Ovary (tissue), 3 donors: ENCODE measurements around the gene DISP2.

ENCODE experiments used
- POLR2A ChIP-seq: fragments of 450-650 bp; IDR thresholded peaks from one replicate; pipeline ENCODE4 v1.6.1; 2017; ENCODE audit warnings: antibody characterized with exemption, mild to moderate bottlenecking, moderate library complexity
- TF ChIP-seq, protein P1 (sequence below), 3 donors: fragments of 450-650 bp in 2 of 3; fragments of 200-600 bp in 1 of 3; IDR thresholded peaks; one replicate each; pipeline versions ENCODE4 v1.5.1 to v1.8.0; 2016 to 2022; ENCODE audit warnings: antibody characterized with exemption in 3 of 3, mild to moderate bottlenecking in 1 of 3
- donor health status: DM: no; HTN: no; CAD: no.

DNA sequence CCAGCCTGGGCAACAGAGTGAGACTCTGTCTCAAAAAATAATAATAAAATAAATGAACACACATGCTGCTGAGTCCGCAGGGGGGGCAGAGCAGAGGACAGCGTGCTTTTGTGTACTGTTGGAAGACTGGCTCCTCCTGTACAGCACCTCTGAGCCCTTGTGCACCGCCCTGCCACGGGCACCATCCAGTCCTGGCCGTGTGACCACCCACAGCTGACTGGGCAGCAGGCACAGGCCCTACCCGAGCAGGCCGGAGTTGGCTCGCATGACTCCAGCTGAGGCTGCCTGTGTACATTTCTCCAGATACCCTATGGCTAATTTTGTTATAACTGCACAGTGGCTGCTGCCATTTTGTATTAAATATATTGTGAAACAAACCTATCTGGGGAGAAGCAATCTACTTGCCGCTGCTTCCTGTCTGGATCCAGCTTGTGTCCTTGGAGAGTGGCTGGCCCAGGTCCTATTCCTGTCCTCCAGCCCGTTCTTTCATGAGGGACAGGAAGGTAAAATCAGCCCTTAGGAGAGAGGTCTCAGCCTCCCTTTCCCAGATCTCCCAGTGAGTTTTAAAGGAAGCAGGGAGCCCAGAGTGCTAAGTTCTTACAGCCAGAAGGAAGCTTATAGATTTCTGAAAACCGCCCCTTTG, 62.2 kb downstream of the DISP2 start:
- TF ChIP-seq POLR2A: no peak
- TF ChIP-seq, protein P1, sequence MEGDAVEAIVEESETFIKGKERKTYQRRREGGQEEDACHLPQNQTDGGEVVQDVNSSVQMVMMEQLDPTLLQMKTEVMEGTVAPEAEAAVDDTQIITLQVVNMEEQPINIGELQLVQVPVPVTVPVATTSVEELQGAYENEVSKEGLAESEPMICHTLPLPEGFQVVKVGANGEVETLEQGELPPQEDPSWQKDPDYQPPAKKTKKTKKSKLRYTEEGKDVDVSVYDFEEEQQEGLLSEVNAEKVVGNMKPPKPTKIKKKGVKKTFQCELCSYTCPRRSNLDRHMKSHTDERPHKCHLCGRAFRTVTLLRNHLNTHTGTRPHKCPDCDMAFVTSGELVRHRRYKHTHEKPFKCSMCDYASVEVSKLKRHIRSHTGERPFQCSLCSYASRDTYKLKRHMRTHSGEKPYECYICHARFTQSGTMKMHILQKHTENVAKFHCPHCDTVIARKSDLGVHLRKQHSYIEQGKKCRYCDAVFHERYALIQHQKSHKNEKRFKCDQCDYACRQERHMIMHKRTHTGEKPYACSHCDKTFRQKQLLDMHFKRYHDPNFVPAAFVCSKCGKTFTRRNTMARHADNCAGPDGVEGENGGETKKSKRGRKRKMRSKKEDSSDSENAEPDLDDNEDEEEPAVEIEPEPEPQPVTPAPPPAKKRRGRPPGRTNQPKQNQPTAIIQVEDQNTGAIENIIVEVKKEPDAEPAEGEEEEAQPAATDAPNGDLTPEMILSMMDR (IDR thresholded peaks at IDR 0.05): no peak
